GM10248 (cell line): ENCODE data around the gene TAS1R3.

ENCODE experiments used
- CTCF ChIA-PET: fragments of 300-600 bp; sonication (Branson Sonifier 250); formaldehyde crosslinking; extraction: SDS; loops from one replicate; lab custom pipeline; 2021; ENCODE audit warnings: antibody characterized with exemption; lab: Yijun Ruan, JAX
- POLR2A ChIA-PET: fragments of 350-650 bp; sonication (Branson Sonifier 250); formaldehyde crosslinking; extraction: SDS; loops from one replicate; lab custom pipeline; 2020; ENCODE audit warnings: antibody characterized with exemption; lab: Yijun Ruan, JAX
- DNase-seq: peaks from one replicate; pipeline ENCODE4 v3.0.0; 2012; ENCODE audit errors: extremely low spot score
- CTCF ChIP-seq: IDR thresholded peaks from 2 replicates; pipeline ENCODE4 v1.5.1; 2012; ENCODE audit warnings: mild to moderate bottlenecking, low read depth; ENCODE audit errors: extremely low read depth, missing control alignments, control extremely low read depth

TAS1R3 gene

GRCh38 chr1:1337793-1338147 is 6.7 kb downstream of the TAS1R3 start:
- peak; percentile 77 for DNase-seq
- no peak for TF ChIP-seq CTCF
- ChIA-PET POLR2A (interaction anchor here (0.6 kb wide), 1 partner anchor 102 kb away, joined by 5 read pairs; no protein-coding TSS in a partner anchor), CTCF (interaction anchor here (0.9 kb wide), 1 partner anchor 10 kb away, joined by 4 read pairs; no protein-coding TSS in a partner anchor)

GRCh38 chr1:1338278-1338677 is 7.2 kb downstream of the TAS1R3 start:
- no peak for DNase-seq
- CTCF ChIA-PET, result interaction anchor here (0.9 kb wide), 1 partner anchor 10 kb away, joined by 4 read pairs; no protein-coding TSS in a partner anchor
- no peak for TF ChIP-seq CTCF
- POLR2A ChIA-PET, result no interaction called here

GRCh38 chr1:1340185-1340584 is 9.1 kb downstream of the TAS1R3 start:
- ChIA-PET POLR2A (no interaction called here), CTCF (no interaction called here)
- no peak for DNase-seq
- TF ChIP-seq CTCF, result no peak

GRCh38 chr1:1340791-1341548 is 9.9 kb downstream of the TAS1R3 start:
- ChIA-PET POLR2A (no interaction called here), CTCF (no interaction called here)
- no peak for TF ChIP-seq CTCF
- DNase-seq, result no peak

GRCh38 chr1:1341549-1342021 is 10.5 kb downstream of the TAS1R3 start:
- TF ChIP-seq CTCF, result no peak
- DNase-seq, result no peak
- ChIA-PET POLR2A (no interaction called here), CTCF (no interaction called here)

GRCh38 chr1:1342061-1342562 is 11.0 kb downstream of the TAS1R3 start:
- POLR2A ChIA-PET, result no interaction called here
- CTCF ChIA-PET, result no interaction called here
- DNase-seq, result no peak
- TF ChIP-seq CTCF, result no peak
